HG03095 (cell line): ENCODE results near the gene PHF21B.

Source experiments
- ATAC-seq: cut with Tn5 transposase; IDR thresholded peaks from one replicate; pipeline ENCODE4 v1.9.1; 2021; ENCODE audit warnings: moderate library complexity; ENCODE audit not compliant: unreplicated experiment

The PHF21B gene

DNA sequence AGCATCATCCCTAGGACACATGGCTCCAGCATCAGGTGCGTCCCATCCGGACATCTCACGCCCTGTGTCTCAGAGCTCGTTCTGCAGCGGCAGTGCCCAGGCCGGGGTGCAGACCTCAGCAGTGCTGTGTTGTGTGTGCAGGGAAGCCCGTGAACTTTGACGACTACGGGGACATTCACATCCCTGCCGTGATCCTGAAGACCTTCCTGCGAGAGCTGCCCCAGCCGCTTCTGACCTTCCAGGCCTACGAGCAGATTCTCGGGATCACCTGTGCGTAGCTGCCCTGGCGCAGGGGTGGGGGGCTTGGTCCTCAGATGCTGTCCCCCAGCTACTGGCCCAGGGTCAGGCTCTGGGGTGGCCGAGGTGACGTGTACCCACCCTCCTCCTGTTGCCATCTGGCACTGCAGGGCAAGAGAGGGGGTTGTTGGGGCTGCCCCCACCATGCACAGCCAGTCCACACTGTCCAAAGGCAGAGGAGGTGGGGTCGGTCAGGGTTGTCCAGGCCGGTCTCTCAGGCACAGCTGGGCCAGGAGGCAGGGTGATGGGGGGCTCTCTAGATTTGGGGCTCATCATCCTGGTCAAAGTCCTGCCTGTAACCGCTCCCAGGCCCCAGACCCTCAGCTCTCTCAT is 160.9 kb downstream of the PHF21B start:
- ATAC-seq, result no peak

DNA sequence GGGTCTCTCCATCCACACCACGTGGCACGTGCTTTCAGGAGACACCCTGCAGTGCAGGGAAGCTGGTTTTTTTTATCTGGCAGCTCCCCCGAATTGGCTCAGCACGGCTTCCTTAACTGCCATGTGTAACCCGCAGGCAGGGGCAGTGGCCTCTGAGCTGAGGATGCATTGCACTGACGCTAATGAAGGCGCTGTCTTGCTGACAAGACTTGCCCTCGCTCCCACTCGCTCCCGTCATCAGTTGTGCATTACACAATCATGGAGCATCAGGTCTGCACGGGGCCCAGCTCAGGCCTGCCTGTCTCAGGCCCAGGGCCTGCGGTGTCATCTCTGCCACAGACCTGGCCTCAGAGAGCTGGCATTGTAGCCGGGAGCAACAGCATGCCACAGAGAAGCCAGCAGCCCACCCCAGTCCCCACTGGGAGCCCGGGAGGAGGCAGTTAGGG is 161.5 kb downstream of the PHF21B start:
- no peak for ATAC-seq

DNA sequence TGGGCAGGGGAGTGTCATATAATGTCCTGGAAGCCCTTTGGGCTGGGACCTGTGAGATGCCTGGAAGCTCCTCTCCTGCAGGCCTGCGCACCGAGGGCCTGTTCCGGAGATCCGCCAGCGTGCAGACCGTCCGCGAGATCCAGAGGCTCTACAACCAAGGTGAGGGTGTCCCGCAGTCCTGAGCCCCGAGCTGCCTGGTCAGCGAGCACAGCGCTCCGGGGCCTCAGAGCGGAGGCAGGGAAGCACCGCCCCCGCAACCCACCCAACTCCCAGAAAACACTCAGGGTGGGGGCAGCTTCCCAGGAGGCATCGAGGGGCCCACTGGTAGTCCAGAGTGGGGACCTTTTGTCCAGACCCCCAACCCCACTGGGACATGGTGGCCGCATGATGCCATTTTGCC is 161.9 kb downstream of the PHF21B start:
- no peak for ATAC-seq

DNA sequence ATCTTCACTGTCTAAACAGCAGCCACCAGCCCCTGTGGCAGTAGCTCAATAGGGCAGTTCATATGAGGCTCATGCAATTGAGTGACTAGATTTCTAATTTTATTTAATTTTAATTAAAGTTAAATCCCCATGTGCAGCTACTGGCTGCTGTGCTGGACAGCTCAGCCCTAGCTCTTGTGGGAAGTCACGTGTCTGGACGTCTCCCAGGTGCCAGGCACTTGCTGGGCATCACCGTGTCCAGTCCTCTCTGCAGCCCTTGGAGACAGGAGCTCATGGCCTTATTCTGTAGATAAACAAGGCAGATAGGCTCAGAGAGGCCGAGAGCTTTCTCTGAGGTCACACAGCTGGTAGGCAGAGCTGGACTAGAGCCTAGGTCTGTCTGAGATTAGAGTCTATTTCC is 162.4 kb downstream of the PHF21B start:
- ATAC-seq, result no peak

DNA sequence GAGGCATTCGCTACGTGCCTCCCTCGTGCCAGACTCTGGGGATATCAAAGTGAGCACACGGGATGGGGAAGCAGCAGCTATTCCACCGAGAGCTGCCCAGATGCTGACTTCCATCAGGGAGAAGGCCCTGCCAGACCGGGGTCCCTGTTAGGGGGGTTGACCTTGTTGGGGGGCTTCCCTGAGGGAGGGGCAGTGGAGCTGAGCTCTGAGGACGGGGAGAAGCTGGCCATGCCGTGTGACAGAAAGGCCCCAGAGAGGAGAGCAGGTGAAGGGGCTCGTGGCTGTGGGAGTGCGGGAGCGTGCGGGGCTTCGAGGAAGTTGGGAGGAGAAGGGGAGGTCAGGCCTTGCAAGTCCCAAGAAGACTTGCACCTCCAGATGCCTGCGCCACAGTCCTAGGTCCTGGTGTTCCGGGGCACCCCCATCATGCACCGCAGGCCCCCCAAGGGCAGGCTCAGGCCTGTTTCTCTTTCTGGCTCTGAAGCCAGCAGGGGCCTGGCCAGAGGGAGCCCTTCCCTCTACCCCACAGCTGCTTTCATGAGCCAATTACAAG is 163.0 kb downstream of the PHF21B start:
- no peak for ATAC-seq

DNA sequence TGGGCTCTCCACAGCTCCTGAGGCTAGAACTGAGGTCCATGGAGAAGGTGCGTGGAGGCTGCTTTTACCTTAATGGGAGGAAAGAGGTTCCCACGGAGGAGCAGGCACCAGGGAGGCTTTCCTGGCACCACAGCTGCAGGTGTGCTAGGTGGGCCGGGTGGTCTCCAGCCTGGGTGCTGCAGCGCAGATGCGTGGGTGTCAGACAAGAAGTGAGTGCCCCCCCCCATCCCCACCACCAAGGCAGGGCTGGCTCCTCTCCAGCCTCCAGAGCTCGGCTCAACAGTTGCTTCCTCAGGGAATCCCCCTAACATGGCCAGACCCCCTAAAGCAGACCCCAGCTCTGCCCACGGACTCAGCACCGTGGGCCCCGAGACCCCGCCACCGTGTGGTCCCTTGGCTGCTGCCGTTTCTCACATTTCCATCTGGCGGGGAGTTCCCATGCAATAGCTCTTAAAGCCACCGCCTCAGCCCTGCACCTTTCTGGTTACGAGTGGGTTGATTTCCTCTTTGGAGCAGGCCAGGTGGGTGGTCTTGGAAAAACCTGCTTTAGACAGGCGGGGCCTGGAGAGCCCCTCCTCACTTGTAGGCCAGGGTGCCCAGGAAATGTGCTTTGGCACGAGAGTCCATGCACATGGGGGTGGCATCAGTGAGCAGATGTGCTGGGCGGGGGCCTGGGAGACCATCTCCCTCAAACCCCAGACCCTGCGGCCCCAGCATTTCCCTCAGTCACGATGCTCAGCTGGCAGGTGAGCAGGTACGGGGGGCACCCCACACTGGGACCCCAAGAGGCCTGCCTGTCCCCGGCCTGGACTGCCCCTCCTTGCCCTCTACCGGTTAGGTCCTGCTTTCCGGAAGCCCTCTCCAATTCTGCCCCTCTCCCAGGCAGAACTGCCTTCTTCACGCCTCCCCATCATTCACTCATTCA is 163.7 kb downstream of the PHF21B start:
- ATAC-seq, result no peak

DNA sequence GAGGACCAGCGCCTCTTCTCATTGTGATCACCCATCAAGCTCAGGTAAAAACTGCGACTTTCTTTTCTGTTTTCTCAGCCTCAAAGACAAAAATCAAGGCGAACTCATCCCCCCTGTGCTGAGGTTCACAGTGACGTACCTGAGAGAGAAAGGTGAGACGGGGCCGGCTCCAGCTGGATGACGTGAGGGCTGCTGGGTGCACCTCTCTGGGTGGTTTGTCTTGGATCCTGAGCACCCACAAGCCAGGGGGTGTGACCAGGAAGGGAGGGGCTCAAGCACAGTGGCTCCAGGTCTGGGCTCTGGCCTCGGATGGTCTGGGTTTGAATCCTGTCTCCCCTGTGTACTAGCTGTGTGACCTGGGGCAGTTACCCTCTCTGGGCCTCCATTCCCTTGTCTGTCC is 164.6 kb downstream of the PHF21B start:
- no peak for ATAC-seq

DNA sequence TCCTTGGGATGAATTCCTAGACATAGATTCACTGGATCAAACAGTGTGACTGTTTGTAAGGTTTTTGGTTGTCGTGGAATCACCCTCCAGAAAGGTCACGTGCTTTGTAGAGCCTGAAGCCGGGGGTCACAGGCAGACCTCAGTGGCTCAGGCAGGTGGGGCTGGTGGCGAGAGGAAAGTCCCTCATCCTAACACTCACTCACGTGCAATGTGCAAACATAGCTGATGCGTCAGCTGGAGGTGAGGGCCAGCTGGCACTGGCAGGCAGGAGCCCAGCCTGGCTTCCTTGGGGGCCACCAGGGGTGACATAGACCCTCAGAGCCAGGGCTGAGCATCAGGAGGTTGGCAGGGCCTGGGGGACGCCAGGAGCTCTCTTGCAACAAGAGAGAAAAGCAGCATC is 167.4 kb downstream of the PHF21B start:
- no peak for ATAC-seq

DNA sequence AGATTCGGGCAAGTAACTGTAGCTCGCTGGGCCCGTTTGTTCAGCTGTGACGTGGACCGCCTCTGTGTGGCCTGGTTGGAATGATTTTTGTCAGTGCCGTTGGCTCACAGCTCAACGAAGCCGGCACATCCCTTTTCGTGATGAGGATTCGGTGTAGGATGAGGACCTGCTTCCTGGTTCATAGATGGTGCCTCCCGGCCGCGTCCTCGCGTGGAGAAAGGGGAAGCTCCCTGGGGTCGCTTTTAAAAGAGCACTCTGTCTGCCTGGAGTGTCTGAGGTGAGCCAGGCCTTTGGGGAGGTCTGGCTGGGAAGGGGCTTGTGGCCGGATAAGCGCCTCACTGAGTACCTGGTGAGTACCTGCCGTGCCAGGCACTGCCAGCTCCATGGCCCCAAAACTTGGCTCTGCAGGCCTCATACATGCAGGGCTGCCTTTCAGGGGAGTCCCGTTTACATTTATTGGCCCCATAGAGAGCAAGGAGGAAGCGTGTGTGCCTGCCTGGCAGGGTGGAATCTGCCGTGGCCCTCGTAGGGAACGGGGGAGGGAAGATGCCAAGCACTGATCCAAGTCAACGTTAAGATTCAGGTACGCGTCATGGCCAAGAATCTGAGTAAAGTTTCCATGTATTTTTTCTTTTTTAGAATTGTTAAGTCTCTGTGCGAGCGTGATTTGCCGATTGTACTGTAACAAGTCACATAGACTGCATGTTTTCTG is 169.0 kb downstream of the PHF21B start:
- no peak for ATAC-seq

DNA sequence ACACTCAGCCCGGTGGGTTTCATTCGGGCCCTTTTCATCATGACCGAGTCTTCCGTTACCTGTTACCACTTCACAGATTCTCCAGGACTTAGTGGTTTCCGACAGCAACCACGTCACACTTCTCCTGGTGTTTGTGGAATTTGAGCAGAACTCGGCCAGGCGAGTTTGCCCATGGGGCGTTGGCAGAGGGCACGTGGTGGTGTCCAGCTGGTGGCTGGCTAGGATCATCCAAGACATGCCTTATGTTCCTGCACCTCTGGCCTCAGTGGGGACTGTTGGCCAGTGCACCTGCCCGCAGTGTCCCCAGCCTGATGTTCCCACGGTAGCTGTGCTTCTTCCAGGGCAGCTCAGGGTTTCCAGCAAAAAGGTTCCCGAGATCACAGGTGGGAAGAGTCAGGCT is 170.1 kb downstream of the PHF21B start:
- ATAC-seq, result no peak

DNA sequence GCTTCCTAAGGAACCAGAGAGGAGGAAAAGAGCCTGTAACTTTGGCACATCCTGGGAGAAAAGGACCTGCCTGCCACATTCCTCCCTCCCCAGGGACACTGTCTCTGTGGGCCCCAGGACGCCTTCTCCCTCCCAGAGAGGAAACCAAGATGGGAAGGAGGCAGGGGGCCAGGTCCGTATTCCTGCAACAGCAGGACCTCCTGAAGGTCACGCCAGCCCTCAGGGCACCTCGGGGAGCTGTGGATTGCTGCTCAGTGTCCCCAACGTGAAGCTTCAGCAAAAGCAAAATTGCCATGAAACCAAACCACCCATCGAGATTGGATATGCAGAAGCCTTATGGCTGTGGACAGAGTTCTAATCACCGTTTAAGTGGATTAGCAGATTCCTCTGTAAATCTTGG is 170.7 kb downstream of the PHF21B start:
- ATAC-seq, result no peak

DNA sequence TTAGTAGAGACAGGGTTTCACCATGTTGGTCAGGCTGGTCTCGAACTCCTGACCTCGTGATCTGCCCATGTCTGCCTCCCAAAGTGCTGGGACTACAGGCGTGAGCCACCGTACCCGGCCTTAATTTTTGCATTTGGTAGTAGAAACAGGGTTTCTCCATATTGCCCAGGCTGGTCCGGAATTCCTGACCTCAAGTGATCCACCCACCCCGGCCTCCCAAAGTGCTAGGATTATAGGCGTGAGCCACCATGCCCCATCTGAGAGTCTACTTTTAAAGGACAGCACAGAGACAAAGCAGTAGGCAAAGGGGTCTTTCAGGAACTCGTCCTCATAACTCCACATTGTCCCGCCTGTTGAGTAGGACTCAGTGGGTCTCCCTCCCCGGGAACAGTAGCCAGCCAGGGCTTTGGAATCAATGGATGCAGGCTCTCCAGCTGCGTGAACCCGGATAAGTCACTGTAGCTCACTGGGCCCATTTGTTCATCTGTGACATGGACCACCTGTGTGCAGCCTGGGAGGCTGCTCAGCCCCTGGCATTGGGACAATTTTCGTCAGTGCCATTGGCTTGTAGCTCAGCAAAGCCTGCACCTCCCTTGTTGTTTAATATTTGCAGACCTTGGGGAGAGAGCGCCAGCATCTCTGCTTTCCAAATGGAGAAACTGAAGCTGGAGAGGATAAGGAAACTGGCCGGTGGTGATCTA is 171.3 kb downstream of the PHF21B start:
- no peak for ATAC-seq

DNA sequence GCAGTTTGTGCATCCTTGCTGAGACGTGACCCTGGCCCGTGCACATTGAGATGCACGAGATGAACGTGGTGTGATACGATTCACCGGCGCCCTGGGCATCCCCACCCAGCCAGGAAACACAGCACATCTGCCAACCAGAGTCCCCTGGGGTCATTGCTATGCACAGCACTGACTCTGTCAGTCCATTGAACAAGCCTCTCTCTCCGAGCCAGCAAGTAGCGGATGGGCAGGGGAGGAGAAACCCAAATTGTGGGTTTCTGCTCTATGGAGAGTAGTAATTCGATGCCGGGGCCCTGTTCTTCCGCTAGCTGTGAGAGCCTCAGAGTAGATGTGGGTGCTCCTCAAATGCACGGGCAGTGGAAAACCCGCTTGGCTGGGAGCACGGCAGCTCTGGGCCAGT is 172.3 kb downstream of the PHF21B start:
- no peak for ATAC-seq

DNA sequence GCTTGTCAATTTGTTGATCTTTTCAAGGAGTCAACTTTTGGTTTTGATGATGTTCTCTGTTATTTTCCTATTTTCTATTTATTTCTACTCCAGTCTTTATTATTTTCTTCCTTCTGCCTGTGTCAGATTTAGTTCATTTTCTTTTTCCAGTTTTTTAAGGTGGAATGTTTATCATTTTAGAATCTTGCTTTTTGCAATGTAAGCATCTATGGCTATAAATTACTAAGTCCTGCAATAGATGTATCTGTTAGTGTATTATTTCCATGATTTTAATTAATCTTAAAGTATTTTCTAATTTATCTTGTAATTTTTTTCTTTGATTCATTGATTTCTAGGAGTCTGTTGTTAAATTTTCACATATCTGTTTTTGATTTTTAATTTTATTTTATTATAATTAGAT is 175.7 kb downstream of the PHF21B start:
- ATAC-seq, result no peak

DNA sequence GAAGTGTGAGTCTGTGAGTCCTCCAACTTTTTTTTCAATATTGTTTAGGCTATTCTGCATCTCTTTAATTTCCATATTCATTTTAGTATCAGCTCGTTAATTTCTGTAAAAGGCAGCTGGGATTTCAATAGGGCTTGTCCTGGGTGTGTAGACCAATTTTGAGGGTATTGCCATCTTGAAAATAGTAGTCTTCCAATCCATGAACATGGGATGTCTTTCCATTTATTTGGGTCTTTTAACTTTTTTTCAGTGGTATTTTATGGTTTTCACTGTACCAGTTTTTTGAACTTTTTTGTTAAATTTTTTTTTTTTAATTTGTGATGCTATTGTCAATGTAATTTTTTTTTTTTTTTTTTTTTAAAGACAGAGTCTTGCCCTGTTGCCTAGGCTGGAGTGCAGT is 177.9 kb downstream of the PHF21B start:
- ATAC-seq, result no peak
